GM21360 (cell line): ENCODE results near the gene SH2D4B.

Source experiments
- ATAC-seq: cut with Tn5 transposase; IDR thresholded peaks from one replicate; pipeline ENCODE4 v1.9.1; 2021; ENCODE audit warnings: mild to moderate bottlenecking, moderate library complexity; ENCODE audit not compliant: unreplicated experiment

Gene SH2D4B

DNA sequence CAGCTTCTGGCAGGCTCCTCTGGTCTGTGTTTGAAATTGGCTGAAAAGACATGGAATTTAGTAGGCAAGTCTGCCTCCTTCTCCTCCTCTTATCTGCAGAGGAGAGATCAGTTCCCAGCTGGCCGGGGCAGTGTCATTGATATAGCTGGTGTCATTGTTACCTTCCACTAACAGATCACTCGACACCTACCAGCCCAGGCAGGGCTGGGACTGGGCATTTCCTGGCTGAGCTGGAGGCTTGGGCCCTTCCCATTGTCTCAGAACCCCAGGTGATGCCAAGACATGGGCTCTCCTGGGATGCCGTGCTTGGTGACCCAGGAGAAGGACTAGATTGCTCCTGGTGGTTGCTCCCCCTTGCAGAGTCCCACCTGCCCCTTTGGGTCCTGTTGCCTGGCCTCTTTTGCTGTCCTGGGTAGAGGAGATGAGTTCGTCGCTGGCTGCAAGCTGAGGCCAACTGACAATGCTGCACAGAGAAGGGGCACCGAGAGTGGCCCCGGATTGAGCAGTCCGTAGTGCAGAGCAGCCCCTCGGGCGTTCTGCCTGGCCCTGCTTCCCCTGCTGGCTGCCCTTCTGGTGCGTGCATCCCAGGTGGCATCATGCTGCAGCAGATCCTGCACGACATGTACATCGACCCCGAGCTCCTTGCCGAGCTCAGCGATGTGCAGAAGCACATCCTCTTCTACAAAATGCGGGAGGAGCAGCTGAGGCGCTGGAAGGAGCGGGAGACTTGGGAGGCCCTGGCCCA, at the start of gene SH2D4B:
TSS of gene SH2D4B (plus strand) at position 167 of the 745 bp plus-strand sequence. CDS start at position 597, 430 bp downstream.
- ATAC-seq, result no peak

DNA sequence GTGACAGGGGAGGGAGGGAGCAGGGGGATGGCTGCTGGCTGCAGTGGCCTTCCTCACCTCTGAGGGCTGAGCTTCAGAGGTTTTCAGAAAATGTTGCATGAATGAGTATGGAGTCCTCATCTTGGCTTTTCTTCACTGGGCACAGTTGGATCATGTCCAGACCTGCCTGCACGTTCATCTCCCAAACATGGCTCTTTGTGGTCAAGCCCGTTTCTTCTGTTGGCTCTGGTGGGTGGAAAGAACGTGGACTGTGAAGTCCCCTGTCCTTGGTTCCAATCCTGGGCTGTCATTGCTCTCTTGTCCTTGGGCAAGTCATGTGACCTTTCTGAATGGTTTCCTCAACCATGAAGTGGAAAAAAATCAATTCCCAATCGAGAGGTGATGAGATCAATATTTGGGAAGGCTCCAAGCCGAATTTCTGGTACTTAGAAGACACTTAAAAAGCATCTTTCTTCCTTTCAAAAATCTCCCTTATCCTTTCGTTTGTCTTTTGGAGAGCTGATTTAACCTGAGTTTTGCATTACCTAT, 49.1 kb upstream of the SH2D4B start:
- ATAC-seq, result no peak

- no peak for ATAC-seq
Observed at GRCh38 chr10:80489371-80490112, 48.2 kb upstream of the SH2D4B start.

GRCh38 chr10:80491251-80492102, 46.2 kb upstream of the SH2D4B start:
- ATAC-seq, result no peak

DNA sequence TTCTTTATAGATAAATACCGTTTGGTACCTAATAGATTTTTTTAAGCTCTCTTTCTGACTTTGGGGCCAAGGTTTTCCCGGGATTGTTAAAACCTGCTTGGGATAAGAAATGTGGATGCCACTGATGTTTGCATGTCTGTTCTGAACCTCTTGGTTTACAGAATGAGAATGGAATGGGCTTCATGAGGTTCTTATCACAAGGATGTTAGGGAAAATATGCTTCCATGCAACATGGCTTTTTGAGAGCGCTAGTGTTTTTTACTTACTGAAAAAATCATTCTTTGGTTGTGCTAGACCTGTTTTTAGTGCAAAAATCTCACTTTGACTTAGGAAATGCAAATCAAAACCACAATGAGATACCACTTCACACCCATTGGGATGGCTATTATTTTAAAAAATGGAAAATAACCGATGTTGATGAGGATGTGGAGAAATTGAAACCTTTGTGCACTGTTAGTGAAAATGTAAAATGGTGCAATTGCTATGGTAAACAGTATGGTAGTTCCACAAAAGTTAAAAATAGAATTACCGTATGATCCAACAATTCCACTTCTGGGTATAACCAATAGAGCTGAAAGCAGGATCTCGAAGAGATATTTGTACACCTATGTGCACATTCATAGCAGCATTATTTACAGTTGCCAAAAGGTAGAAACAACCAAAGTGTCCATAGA, 44.7 kb upstream of the SH2D4B start:
- peak; percentile 14 for ATAC-seq

DNA sequence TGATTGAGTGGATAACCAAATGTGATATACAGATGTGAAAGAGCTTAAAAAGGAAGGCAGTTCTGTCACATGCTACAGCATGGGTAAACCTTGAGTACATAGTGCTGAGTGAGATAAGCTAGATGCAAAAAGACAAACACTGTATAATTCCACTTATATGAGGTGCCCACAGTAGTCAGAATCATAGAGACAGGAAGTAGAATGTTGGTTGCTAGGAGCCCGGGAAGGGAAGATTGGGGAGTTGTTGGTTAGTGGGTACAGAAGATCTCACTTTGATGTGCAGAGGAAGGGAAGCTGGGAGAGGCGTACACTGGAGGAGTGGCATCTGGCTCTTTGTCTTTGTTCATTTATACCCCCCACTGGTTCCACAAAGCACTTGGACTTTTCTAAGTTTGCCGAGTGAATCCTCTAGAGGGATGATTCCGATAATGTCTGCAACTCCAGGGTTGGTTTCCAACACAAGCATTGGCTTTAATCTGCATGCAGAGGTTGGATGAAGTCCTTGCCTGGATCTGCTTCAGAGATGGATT, 44.1 kb upstream of the SH2D4B start:
- ATAC-seq, result peak; percentile 46

DNA sequence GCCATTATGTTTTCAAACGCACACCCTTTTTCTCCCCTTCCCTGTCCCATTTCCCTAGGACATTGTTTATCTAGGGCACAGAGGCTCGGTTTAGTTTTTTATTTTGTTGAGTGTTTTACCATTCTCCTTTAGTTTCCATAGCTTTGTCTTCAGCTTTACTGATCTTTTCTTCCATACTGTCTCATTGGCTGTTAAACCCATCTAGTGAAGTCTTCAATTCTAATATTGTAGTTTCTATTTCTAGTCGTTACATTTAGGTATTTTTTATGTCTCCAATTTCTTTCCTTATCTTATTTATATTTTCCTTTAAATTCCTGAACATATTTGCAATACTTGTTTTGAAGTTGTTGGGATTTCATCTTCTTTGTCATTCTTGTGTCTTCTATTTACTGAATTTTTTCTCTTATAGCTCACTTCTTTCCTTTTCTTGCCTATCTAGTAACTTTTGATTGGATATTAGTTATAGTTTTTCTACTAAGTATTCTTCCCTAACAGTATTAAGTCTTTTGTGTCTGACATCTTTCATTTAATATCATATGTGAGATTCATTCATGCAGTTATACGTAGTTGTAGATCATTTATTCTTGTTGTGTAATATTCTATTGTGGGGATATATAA, 41.0 kb upstream of the SH2D4B start:
- ATAC-seq, result no peak

GRCh38 chr10:80497187-80498077, 40.3 kb upstream of the SH2D4B start:
- no peak for ATAC-seq

- ATAC-seq, result no peak
Observed at GRCh38 chr10:80498078-80498832, 39.4 kb upstream of the SH2D4B start.

- ATAC-seq, result no peak
Observed at GRCh38 chr10:80498833-80499741, 38.6 kb upstream of the SH2D4B start.

DNA sequence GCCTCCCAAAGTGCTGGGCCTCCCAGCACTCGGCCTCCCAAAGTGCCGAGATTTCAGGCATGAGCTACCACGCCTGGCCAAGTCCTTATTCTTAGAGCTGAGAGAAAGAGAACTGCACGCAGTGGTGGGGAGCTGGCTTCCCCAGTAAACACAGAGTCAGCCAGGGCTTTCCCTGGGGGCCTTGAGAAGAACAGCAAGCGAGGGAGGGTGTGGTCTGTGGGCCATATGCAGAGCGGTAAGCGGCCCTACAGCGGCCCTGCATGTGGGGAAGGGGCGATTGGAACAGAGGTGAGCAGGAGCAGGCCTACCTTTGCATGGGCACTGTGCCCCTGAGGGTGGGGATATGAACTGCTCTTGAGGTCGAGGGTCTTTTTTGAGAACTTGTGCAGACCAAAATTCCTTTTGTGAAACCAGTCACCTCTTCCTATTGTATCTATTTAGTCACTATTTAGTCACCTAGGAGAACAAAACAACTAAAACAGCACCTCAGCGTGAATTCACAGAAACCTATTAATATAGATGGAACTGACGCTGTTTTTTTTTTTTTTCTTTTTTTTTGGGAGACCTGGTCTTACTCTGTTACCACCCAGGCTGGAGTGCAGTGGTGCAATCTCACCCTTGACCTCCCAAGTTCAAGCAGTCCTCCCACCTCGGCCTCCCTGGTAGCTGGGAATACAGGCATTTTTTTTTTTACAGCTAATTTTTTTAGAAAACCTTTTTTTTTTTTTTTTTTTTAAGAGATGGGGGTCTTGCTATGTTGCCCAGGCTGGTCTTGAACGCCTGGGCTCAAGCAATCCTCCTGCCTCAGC, 36.9 kb upstream of the SH2D4B start:
- peak; percentile 72 for ATAC-seq

- no peak for ATAC-seq
Observed at GRCh38 chr10:80501381-80501912, 36.3 kb upstream of the SH2D4B start.

GRCh38 chr10:80501913-80502521, 35.7 kb upstream of the SH2D4B start:
- no peak for ATAC-seq

DNA sequence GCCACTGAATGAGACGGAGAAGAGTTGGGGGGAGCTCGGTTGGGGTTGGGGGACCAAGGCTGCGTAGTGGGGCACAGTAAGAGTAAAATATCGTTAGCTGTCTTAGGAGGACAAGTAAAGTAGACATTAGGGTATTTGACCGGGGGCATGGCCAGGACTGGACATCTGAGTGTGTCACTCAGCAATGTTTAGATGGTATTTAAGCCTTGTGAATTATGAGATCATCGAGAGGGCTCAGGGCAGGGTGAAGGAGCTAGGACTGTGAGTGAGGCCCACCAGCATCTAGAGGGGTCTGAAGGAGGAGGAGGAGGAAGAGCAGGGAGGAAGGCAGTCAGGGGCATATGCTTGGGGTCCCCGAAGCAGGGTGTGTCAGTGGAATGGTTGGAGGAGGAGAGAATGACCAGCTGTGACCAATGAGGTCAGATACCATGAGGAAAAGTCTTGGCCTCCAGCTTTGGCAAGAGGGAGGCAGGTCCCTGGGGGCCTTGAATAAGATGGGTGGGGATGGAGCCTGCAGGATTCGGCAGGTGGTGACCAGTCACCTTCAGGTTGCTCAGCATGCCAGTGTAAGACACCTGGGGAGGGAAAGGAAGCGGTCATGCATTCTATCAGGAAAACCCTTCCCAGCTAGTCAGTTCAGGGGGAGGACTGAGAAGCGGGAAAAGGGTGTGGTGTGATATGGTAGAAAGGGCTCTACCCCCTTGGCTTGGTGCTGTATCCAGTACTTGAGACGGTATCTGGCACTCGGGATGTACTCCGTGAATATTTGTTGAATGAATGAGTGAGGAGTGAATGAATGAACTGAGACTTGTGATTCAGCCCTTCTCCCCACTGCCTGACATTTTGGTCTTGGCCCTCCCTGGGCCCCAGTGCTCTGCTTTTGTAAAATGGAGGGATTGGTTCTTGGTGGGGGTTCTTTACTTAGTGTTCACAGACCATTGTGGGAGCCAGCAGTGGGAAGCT, 34.8 kb upstream of the SH2D4B start:
- no peak for ATAC-seq
